Measurements from ENCODE around the gene PRR23E. TPM values are rescaled to one million over a fixed set of nuclear protein-coding genes. Genes with fewer than 3 reads are reported as not detected.

The PRR23E gene
- total RNA-seq: not detected in 2 replicates

- H3K4me3 ChIP-seq (ENCODE audit: low read depth, low read length): no peak within 1 kb of the TSS
- DNase-seq (ENCODE audit: low read depth) (no peak), FAIRE-seq (no peak)
- TF ChIP-seq CTCF (IDR thresholded peaks at IDR 0.05; ENCODE audit: insufficient read depth, low read length, severe bottlenecking): no peak
- no peaks in the 10 kb centered on the region for H3K27me3 ChIP-seq (ENCODE audit: control insufficient read depth, insufficient read depth, low read length)
- H3K36me3 ChIP-seq (ENCODE audit: control insufficient read depth, insufficient read depth, low read length): no peaks in the 10 kb centered on the region
These were observed at the start of gene PRR23E for GRCh38 chr3:127192576-127193232. PRR23E (plus strand) TSS chr3:127193131; CDS start chr3:127196686, 3,555 bp downstream.

GRCh38 chr3:127143172-127143571 is 49.8 kb upstream of the PRR23E start:
- no peak for DNase-seq (ENCODE audit: low read depth)
- Histone ChIP-seq H3K27me3 (ENCODE audit: control insufficient read depth, insufficient read depth, low read length) (no peaks in the 10 kb centered on the region), H3K4me3 (ENCODE audit: low read depth, low read length) (no peak overlapping the region), H3K36me3 (ENCODE audit: control insufficient read depth, insufficient read depth, low read length) (no peaks in the 10 kb centered on the region)
- no peak for TF ChIP-seq CTCF (IDR thresholded peaks at IDR 0.05; ENCODE audit: insufficient read depth, low read length, severe bottlenecking)
- FAIRE-seq: no peak

- H3K4me3 ChIP-seq (ENCODE audit: low read depth, low read length): no peak overlapping the region
- H3K27me3 ChIP-seq (ENCODE audit: control insufficient read depth, insufficient read depth, low read length): no peaks in the 10 kb centered on the region
- no peak for DNase-seq (ENCODE audit: low read depth)
- H3K36me3 ChIP-seq (ENCODE audit: control insufficient read depth, insufficient read depth, low read length): no peaks in the 10 kb centered on the region
- FAIRE-seq: no peak
- no peak for TF ChIP-seq CTCF (IDR thresholded peaks at IDR 0.05; ENCODE audit: insufficient read depth, low read length, severe bottlenecking)
These were observed 48.3 kb upstream of the PRR23E start for GRCh38 chr3:127144631-127145030.

- H3K36me3 ChIP-seq (ENCODE audit: control insufficient read depth, insufficient read depth, low read length): no peaks in the 10 kb centered on the region
- no peak overlapping the region for H3K4me3 ChIP-seq (ENCODE audit: low read depth, low read length)
- H3K27me3 ChIP-seq (ENCODE audit: control insufficient read depth, insufficient read depth, low read length): no peaks in the 10 kb centered on the region
- no peak for DNase-seq (ENCODE audit: low read depth)
- FAIRE-seq: no peak
- TF ChIP-seq CTCF (IDR thresholded peaks at IDR 0.05; ENCODE audit: insufficient read depth, low read length, severe bottlenecking): no peak
These were observed 47.7 kb upstream of the PRR23E start for GRCh38 chr3:127145266-127145665.

- Histone ChIP-seq H3K4me3 (ENCODE audit: low read depth, low read length) (no peak overlapping the region), H3K36me3 (ENCODE audit: control insufficient read depth, insufficient read depth, low read length) (no peaks in the 10 kb centered on the region), H3K27me3 (ENCODE audit: control insufficient read depth, insufficient read depth, low read length) (no peaks in the 10 kb centered on the region)
- no peak for FAIRE-seq
- no peak for TF ChIP-seq CTCF (IDR thresholded peaks at IDR 0.05; ENCODE audit: insufficient read depth, low read length, severe bottlenecking)
- no peak for DNase-seq (ENCODE audit: low read depth)
These were observed 45.5 kb upstream of the PRR23E start for GRCh38 chr3:127147291-127147885.

All from bronchial epithelial cell (primary cell).